ENCODE measurements around the gene CNPY1.

The CNPY1 gene

GRCh38 chr7:155486783-155487508, 59.4 kb downstream of the CNPY1 start:
- no peak for DNase-seq

DNA sequence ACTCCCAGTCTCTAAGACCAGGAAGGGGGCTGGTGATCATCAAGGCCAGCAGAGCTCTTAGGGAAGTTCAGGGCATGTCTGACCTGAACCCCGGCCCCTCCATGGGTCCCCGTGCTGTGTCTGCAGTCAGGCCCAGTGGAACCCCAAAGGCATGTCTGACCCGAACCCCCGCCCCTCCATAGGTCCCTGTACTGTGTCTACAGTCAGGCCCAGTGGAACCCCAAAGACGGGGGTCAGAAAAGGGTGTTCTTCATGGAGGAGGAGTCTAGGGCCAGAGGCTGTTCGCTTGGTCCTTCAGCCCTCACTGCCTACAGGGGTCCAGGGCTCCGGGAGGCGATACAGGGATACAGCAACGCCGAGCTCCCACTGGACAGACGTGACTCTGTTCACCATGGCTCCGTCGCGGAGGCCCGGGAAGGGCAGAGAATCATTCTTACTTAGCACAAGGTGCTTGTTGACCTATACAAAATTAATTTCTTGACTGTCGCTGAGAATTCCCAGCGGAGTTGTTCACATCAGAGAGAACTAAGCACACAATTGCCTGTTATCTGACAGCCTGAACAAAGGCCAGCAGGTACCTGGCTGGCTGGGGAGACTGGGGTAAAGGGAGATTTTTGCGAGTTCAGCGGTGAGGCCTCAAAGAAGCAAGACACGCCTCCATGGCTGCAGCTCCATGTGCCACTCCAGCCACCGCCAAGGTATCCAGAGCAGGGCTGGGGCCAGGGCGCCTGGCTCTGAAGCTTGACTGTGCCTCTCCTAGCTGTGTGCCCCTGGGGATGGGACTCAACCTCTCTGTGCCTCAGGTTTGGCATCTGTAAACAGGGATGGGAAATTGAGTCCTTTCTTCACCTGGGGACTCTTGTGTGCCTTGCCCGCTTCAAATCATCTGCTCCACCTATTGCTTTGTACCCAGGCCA, 61.6 kb downstream of the CNPY1 start:
- DNase-seq, result no peak

DNA sequence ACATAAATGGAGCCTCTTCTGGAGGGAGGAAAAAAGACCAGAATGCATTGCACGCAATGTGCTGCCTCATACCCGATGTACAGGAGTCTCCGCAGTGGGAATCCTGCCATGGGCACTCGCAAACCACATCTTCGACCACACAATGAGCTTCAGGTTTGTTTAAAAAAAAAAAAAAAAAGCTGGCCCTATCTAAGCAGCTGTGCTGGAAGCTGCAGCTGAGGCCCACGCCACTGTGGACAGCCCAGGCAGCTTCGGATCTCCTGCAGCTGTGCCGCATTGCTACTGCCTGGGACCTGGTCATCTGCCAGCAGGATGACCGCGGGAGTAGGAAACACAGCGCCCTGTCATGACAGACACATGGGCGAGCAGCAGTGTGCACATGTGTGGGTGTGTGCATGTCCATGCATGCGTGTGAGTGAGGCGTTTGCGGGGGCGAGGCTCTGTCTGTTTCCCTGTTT, 62.5 kb downstream of the CNPY1 start:
- DNase-seq, result no peak

- DNase-seq, result no peak
Observed at GRCh38 chr7:155483245-155483644, 63.1 kb downstream of the CNPY1 start.

GRCh38 chr7:155482511-155483183, 63.7 kb downstream of the CNPY1 start:
- no peak for DNase-seq

GRCh38 chr7:155481764-155482163, 64.6 kb downstream of the CNPY1 start:
- no peak for DNase-seq

DNA sequence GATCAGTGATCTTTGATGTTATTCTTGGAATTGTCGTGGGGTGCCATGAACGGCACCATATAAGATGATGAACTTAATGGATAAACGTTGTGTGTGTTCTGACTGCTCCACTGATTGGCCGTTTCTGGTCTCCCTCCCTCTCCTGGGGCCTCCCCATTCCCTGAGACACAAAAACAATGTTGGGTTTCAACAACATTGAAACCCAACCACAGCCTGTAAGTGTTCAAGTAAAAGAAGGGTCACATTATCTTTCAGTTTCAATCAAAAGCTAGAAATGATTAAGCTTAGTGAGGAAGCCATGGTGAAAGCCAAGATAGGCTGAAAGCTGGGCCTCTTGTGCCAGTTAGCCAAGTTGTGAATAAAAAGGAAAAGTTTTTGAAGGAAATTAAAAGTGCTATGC, 68.9 kb downstream of the CNPY1 start:
- no peak for DNase-seq

GRCh38 chr7:155471718-155472117, 74.6 kb downstream of the CNPY1 start:
- DNase-seq, result no peak

- DNase-seq, result no peak
Observed at GRCh38 chr7:155470686-155471638, 75.4 kb downstream of the CNPY1 start.

GRCh38 chr7:155470186-155470487, 76.2 kb downstream of the CNPY1 start:
- DNase-seq, result no peak

DNA sequence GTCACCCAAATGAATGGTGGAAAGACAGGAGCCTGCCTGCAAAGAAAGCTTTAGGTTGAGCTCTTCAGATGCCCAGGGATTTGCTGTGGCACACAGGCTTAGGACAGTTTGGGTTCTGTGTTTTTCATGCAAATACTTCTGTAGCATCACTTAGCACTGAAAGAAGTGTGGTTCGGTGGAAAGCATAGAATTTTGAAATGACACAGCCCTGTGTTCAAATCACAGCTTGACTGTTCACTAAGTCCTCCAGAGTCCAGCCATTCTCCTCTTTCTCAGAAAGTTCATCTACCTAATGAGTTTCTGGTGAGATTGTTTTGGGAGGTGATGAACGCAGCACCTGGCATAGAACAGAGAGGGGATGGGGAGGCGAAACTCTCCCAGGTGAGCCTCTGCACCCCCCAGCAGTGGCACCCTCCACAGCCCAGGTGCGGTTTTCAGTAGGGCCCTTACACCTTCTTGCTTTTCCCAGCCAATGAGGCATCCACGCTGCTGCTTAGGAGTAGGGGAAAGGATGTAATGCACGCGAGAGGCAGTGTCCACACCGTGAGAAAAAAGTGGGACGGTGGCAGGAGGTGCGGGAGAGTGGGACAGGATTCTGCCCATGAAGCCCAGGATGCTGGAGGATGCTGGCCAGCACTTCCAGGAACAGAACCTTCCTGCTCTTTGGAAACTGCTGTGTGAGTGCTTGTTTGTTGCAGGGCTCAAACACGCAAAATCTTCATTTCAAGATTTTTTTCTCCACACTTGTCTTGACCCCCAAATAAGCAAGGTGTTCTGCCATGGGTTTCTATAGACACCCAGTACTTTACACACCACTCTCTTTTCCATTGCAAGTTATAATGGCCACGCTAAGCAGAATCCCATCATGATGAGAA, 76.8 kb downstream of the CNPY1 start:
- no peak for DNase-seq

GRCh38 chr7:155468785-155469148, 77.6 kb downstream of the CNPY1 start:
- no peak for DNase-seq

- DNase-seq, result no peak
Observed at GRCh38 chr7:155467846-155468784, 78.2 kb downstream of the CNPY1 start.

DNA sequence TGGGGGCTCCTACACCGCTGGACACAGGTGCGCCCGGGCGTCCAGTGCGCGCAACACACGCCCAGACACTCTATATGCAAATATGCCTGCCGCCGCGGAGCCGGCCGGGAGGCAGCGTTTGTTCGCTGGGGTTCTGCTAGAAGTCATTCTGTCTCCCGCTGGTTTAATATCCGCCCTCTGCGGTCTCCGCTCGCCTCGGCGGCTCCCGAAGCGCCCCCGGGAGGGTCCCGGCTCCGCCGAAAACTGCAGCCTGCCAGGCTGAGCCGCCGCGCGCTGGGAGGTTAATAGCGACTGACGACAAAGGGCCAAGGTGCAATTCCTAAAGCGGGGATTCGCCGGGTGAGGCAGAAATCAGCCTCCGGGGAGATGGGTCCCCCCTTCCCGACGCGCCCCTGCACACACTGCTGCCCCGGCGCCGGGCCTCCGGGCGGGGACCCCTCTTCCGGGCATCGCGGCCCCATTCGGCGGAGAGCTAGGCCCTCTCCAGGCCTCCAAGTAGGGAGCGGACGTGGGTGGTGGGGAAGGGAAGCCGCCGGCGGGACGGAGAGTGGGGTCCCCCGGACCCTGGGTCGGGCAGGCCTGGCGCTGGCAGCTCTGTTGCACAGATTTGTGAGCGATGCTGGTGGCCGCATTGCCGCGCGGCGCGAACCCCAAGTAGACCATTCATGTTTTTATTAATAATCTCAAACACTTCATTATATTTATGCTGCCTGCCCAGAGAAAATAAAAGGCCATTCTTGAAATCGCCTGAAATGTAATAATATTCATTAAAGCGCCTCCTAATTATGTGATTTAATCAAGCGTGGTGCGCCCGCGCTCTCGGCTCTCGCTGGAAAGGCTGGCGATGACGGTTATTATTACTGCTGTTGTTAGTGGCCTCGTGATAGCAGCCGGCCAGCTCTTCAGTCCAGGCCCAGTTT, 79.3 kb downstream of the CNPY1 start:
- no peak for DNase-seq

DNA sequence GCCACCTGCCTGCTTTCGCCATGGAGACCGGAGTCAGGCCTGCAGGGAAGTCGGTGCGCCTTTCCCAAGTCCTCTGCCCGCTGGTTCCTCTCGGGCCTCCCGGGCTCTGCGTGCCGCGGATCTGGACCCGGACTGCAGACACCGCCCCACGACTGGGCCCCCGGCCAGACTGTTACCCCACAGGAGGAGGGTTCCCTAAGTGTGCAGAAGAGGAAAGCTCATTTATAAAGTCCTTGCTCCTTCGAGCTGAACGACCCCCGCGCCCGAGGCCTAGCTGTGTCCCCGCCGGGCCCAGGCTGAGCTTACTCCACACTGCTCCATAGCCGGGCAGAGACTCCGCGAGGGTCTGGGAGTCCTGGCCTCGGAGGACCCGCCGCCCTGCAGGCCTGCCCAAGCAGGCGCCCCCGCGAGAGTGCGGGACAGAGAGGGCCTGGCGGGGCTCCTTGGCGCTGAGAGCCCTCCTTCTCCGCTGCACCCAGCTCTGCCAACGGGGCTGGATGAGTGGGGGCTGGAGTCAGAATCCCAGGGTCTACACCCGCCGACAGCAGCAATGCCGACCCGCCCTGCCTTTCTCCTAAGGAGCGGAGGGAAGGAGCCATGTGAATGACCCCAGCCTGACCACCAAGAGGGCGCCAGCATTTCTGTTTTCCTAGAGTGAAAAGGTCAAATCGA, 80.1 kb downstream of the CNPY1 start:
- no peak for DNase-seq

GRCh38 chr7:155465761-155466141, 80.6 kb downstream of the CNPY1 start:
- DNase-seq, result no peak

DNA sequence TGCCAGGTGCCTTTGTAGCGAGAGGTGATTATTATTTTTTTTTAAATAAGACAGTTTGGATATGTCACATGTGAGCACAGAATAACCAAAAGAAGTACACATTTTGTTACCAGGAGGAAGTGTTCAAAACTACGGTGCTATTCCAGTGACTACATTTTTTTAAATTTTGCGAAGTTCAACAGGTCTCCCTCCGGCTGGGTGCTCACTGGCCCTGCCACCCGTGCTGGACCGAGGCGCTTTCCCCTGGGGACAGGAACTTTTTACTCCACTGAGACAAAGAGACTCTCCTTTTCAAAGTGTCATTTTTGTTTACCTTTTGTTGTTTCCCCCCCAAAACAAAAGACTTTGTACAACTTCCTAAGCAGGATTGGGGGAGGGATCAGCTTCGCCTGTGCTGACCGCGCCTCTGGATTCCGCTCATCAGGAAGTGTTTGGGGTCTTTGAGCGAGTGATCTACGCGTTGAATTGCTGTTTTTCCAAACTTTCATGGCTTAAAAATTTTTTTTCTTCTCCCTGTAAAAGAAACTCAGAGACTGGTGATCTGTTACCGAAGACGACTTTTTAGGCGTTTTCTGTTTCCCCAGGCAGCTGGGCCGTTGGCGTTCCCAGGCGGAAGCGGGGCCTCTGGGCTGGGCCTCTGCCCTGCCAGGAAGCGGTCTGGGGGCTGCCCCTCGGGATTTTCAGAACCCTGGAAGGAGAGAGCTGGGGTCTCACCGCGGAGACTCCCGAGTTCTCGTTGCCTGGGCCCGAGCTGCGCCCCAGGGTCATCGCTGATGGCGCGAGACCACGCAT, 81.2 kb downstream of the CNPY1 start:
- no peak for DNase-seq

DNA sequence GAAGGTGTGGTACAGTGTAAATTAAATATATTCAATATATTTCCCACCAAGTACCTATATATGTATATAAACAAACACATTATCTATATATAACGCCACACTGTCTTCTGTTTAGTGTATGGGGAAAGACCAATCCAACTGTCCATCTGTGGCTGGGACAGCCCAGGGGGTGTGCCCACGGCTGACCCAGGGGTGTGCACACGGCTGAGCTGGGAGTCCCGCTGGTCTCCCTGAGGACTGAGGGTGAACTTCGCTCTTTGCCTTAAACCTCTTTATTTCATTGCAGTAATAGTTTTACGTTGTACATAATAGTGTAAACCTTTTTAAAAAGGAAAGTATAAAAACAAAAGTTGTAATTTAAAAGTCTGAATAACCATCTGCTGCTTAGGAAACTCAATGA, 82.2 kb downstream of the CNPY1 start:
- DNase-seq, result no peak

Measured in cortex of kidney (tissue), 1 donor.